ENCODE data around the gene GPR18. TPM values are rescaled to one million over a fixed set of nuclear protein-coding genes. Genes with fewer than 3 reads are reported as not detected.

Gene GPR18
- total RNA-seq, 1 experiment from 2014 or later = not detected

- no peak overlapping the region for H3K27ac ChIP-seq
- H3K27me3 ChIP-seq (ENCODE audit: insufficient read depth, low read depth) = no peaks in the 10 kb centered on the region
- H2AFZ ChIP-seq = no peak overlapping the region
- H4K20me1 ChIP-seq (ENCODE audit: insufficient read depth) = peaks cover 35% of the 10 kb centered on the region
- intact Hi-C loops (cut with micrococcal nuclease; ENCODE audit: unreplicated experiment) = no loop called here
- no peak for DNase-seq
- peaks cover 21% of the 10 kb centered on the region for H3F3A ChIP-seq (ENCODE audit: insufficient read depth, low read depth)
- H3K9me3 ChIP-seq (ENCODE audit: insufficient read depth, low read depth) = no peaks in the 10 kb centered on the region
- no peak overlapping the region for H3K4me3 ChIP-seq
- H3K9me2 ChIP-seq (ENCODE audit: insufficient read depth) = no peaks in the 10 kb centered on the region
- ChIA-PET POLR2A (ENCODE audit: unreplicated experiment) (interaction anchor here (0.7 kb wide), 1 partner anchor 21 kb away, joined by 3 read pairs; no protein-coding TSS in a partner anchor), CTCF (interaction anchor here (0.6 kb wide), 1 partner anchor 23 kb away, joined by 6 read pairs; no protein-coding TSS in a partner anchor)
- H3K4me2 ChIP-seq = no peak overlapping the region
- peaks cover 51% of the 10 kb centered on the region for H3K79me2 ChIP-seq (ENCODE audit: low read depth)
- H3K4me1 ChIP-seq (replicated peaks; ENCODE audit: insufficient read depth) = no peaks in the 10 kb centered on the region
- TF ChIP-seq CTCF (conservative IDR thresholded peaks at IDR 0.05) = no peak
- TF ChIP-seq EZH2 (IDR thresholded peaks at IDR 0.05; ENCODE audit: low read depth) = no peak
- no TSS peak for BruUV-seq (replicated peaks)
- peaks cover 5% of the 10 kb centered on the region; the same call in 1 of the 2 replicates for H3K36me3 ChIP-seq (ENCODE audit: low read depth)
These were observed 13.1 kb upstream of the GPR18 start for GRCh38 chr13:99271249-99271648.

- H2AFZ ChIP-seq = no peak overlapping the region
- POLR2A ChIA-PET (ENCODE audit: unreplicated experiment) = no interaction called here
- TF ChIP-seq EZH2 (IDR thresholded peaks at IDR 0.05; ENCODE audit: low read depth) (no peak), CTCF (conservative IDR thresholded peaks at IDR 0.05) (no peak)
- H3K4me1 ChIP-seq (replicated peaks; ENCODE audit: insufficient read depth) = no peaks in the 10 kb centered on the region
- H3K9me3 ChIP-seq (ENCODE audit: insufficient read depth, low read depth) = no peaks in the 10 kb centered on the region
- CTCF ChIA-PET = interaction anchor here (0.6 kb wide), 2 partner anchors 23 to 458 kb away, joined by 6 to 10 read pairs; no protein-coding TSS in a partner anchor
- no peak overlapping the region for H3K4me3 ChIP-seq
- intact Hi-C loops (cut with micrococcal nuclease; ENCODE audit: unreplicated experiment) = no loop called here
- no peaks in the 10 kb centered on the region for H3K27me3 ChIP-seq (ENCODE audit: insufficient read depth, low read depth)
- no TSS peak for BruUV-seq (replicated peaks)
- H3F3A ChIP-seq (ENCODE audit: insufficient read depth, low read depth) = peaks cover 21% of the 10 kb centered on the region
- no peak overlapping the region for H3K4me2 ChIP-seq
- H3K79me2 ChIP-seq (ENCODE audit: low read depth) = peaks cover 47% of the 10 kb centered on the region
- H4K20me1 ChIP-seq (ENCODE audit: insufficient read depth) = peaks cover 35% of the 10 kb centered on the region
- H3K27ac ChIP-seq = no peak overlapping the region
- no peak for DNase-seq
- H3K9me2 ChIP-seq (ENCODE audit: insufficient read depth) = no peaks in the 10 kb centered on the region
- peaks cover 5% of the 10 kb centered on the region; the same call in 1 of the 2 replicates for H3K36me3 ChIP-seq (ENCODE audit: low read depth)
These were observed 12.3 kb upstream of the GPR18 start for GRCh38 chr13:99270518-99270917.

GRCh38 chr13:99269627-99270241, 11.6 kb upstream of the GPR18 start:
- Histone ChIP-seq H3F3A (ENCODE audit: insufficient read depth, low read depth) (peaks cover 29% of the 10 kb centered on the region), H3K36me3 (ENCODE audit: low read depth) (peaks cover 5% of the 10 kb centered on the region; the same call in 1 of the 2 replicates), H3K79me2 (ENCODE audit: low read depth) (peaks cover 43% of the 10 kb centered on the region), H3K27ac (no peak overlapping the region), H3K27me3 (ENCODE audit: insufficient read depth, low read depth) (no peaks in the 10 kb centered on the region), H3K4me1 (replicated peaks; ENCODE audit: insufficient read depth) (no peaks in the 10 kb centered on the region), H3K4me2 (no peak overlapping the region), H3K9me2 (ENCODE audit: insufficient read depth) (no peaks in the 10 kb centered on the region), H2AFZ (no peak overlapping the region), H3K9me3 (ENCODE audit: insufficient read depth, low read depth) (no peaks in the 10 kb centered on the region), H4K20me1 (ENCODE audit: insufficient read depth) (peaks cover 36% of the 10 kb centered on the region), H3K4me3 (no peak overlapping the region)
- intact Hi-C loops (cut with micrococcal nuclease; ENCODE audit: unreplicated experiment) = loop anchor here (1.0 to 10.0 kb wide), 4 partner anchors 168 to 427 kb away; no protein-coding TSS in a partner anchor
- BruUV-seq (replicated peaks) = no TSS peak
- CTCF ChIA-PET = interaction anchor here (0.6 to 1.0 kb wide), 2 partner anchors 93 to 458 kb away, joined by 3 to 10 read pairs; no protein-coding TSS in a partner anchor
- DNase-seq = no peak
- TF ChIP-seq EZH2 (IDR thresholded peaks at IDR 0.05; ENCODE audit: low read depth) = no peak
- peak; percentile 64 for TF ChIP-seq CTCF (conservative IDR thresholded peaks at IDR 0.05)
- POLR2A ChIA-PET (ENCODE audit: unreplicated experiment) = interaction anchor here (0.6 kb wide), 1 partner anchor 364 kb away, joined by 4 read pairs; no protein-coding TSS in a partner anchor

All from PC-9 (cell line).